Ectodermal cell (in vitro differentiated cells): Measurements from ENCODE around the gene NAV2.

Experiments
- H3K27ac ChIP-seq: 2 replicates; pipeline ENCODE4 v1.7.0; 2013; ENCODE audit warnings: mild to moderate bottlenecking, low read depth, low read length; ENCODE audit not compliant: insufficient read depth, poor library complexity, severe bottlenecking
- H3K27me3 ChIP-seq: 2 replicates; pipeline ENCODE4 v1.7.0; 2013; ENCODE audit warnings: mild to moderate bottlenecking, low read length; ENCODE audit not compliant: insufficient read depth, control insufficient read depth, poor library complexity, severe bottlenecking
- H3K36me3 ChIP-seq: one replicate; pipeline ENCODE4 v1.7.0; 2013; ENCODE audit warnings: low read length; ENCODE audit not compliant: control insufficient read depth, insufficient read depth
- H3K4me1 ChIP-seq: one replicate; pipeline ENCODE4 v1.7.0; 2013; ENCODE audit warnings: low read length; ENCODE audit not compliant: control insufficient read depth, insufficient read depth
- H3K4me3 ChIP-seq: 2 replicates; pipeline ENCODE4 v1.7.0; 2013; ENCODE audit warnings: low read depth, low read length, control low read depth; ENCODE audit not compliant: insufficient read depth
- H3K9me3 ChIP-seq: 2 replicates; pipeline ENCODE4 v1.7.0; 2013; ENCODE audit warnings: mild to moderate bottlenecking, low read length, moderate library complexity; ENCODE audit not compliant: control insufficient read depth
- WGBS, 2 experiments: methylation state at CpG; one replicate each; pipeline ENCODE4 v1.1.7; 2013; ENCODE audit warnings: missing lambda C conversion rate in 2 of 2; 5-methylcytosine and 5-hydroxymethylcytosine counted together

Gene NAV2

DNA sequence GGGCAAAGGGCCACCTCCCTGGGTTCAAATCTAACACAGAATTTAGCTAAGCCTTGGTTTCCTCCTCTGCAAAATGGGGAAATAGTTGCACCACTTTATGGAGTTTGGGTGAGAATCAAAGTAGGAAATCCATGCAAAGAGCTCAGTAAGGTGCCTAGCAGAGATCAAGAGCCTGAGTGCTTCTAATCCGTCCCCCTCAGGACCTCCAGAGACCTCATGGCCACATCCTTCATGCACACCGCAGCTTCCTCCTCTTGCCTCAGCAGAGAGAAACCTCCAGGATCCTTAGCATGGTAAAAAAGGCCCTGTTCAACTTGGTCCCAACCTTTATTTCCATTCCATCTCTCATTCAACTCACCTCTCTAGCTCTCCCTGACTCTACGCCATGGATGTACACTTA lies 37.8 kb upstream of the NAV2 start:
- no peak overlapping the region for H3K27ac ChIP-seq
- 92 to 96% methylated on average over 3 of the region's 3 CpGs for WGBS, 2 experiments
- H3K9me3 ChIP-seq: no peaks in the 10 kb centered on the region
- H3K4me1 ChIP-seq: peaks cover 32% of the 10 kb centered on the region
- no peaks in the 10 kb centered on the region for H3K27me3 ChIP-seq
- no peak overlapping the region for H3K4me3 ChIP-seq
- no peaks in the 10 kb centered on the region for H3K36me3 ChIP-seq

DNA sequence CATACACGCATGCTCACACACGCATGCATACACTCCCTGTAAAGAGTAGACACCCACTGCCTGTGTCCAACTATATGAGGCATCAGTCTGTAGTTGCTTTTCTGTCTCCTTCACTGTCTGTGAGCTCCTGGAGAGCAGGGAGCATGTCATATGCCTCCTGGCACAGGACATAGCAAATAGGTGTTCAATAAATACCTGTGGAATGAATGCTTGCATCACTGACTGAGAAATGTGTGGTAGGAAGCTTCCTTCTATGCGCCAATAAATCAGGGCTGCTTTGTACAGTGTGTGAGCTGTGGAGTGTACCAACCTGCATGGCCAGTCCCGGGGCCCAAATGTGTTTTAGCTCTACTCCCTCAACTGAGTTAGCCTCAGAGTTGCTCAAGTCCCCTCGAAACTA lies 37.2 kb upstream of the NAV2 start:
- H3K27me3 ChIP-seq: no peaks in the 10 kb centered on the region
- no peak overlapping the region for H3K4me3 ChIP-seq
- H3K36me3 ChIP-seq: no peaks in the 10 kb centered on the region
- H3K4me1 ChIP-seq: peaks cover 27% of the 10 kb centered on the region
- no peaks in the 10 kb centered on the region for H3K9me3 ChIP-seq
- H3K27ac ChIP-seq: no peak overlapping the region
- WGBS, 2 experiments: 92 to 99% methylated on average over 5 of the region's 5 CpGs

DNA sequence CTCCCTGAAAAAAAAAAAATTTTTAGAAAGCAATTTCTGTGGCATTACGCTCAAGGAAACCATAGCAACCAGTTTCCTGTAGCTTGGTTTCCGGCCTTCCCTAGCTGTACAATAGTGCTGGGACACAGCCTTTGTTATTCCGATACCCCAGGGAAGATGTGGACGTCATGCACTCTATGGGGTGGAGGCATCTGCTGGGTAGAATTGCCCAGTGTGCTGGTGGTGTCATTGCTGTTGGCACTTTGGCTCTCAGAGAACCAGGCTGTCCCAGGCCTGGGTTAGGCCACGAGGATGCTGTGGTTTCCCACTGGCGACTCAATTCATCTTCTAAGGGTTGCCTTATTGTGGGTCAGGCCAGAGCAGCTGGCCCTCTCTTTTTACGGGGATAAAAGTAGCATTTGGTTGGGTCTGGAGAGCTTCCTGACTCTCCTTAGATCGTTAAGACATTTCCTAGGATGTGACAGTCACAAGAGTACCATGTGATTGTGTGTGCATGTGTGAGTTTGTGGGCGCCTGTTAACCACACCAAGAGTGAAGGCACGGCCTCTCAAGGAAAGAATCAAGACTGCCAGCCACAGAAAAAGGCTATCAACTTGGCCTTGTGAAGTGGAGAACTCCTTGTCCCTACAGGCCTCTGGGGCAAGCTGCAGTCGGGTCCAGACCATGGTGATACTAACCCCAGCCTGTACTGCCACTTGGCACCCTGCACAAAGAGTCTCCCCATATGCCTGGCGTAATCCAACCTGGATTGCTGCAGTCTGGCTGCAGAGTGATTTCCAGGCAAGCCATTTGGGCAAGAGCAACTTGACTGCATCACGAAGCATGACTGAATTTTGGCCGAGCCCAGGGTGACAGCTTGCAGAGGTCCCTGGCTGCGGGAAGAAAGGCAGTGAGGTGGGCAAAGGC lies 35.9 kb upstream of the NAV2 start:
- Histone ChIP-seq H3K27me3 (no peaks in the 10 kb centered on the region), H3K4me1 (peaks cover 29% of the 10 kb centered on the region), H3K4me3 (no peak overlapping the region), H3K36me3 (no peaks in the 10 kb centered on the region), H3K27ac (no peak overlapping the region), H3K9me3 (no peaks in the 10 kb centered on the region)
- WGBS, 2 experiments: 76 to 78% methylated on average over 15 of the region's 15 CpGs

DNA sequence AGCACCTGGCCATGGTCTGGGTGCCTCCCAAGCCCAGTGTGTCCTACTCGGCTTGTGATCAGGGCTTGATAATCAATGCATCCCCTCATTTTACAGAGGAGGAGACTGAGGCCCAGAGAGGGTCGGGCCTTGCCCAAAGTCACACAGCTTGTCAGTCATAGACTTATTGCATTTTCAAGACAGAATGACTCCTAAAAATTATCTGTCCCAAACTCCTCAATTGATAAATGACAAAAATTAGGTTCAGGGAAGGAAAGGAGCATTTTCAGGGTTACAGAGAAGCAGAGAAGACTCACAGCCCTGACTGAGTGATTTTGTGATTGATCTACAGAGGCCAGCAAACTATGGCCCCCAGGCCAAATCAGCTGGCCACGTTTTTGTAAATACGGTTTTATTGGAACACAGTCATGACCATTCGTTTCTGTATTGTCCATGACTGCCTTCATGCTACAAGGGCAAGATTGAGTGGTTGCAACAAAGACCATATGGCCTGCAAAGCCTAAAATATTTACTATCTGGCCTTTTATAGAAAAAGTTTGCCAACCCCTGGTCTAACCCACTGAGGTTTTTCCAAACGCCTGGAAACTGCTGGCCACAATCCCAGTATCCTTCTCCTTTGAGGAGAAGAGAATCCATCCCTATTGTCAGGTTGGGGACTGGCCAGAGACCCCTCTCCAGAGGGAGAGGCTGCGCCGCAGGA lies 35.1 kb upstream of the NAV2 start:
- Histone ChIP-seq H3K36me3 (no peaks in the 10 kb centered on the region), H3K9me3 (no peaks in the 10 kb centered on the region), H3K27ac (no peak overlapping the region), H3K27me3 (no peaks in the 10 kb centered on the region), H3K4me3 (no peak overlapping the region), H3K4me1 (peaks cover 29% of the 10 kb centered on the region)
- 91 to 92% methylated on average over 8 of the region's 8 CpGs for WGBS, 2 experiments

DNA sequence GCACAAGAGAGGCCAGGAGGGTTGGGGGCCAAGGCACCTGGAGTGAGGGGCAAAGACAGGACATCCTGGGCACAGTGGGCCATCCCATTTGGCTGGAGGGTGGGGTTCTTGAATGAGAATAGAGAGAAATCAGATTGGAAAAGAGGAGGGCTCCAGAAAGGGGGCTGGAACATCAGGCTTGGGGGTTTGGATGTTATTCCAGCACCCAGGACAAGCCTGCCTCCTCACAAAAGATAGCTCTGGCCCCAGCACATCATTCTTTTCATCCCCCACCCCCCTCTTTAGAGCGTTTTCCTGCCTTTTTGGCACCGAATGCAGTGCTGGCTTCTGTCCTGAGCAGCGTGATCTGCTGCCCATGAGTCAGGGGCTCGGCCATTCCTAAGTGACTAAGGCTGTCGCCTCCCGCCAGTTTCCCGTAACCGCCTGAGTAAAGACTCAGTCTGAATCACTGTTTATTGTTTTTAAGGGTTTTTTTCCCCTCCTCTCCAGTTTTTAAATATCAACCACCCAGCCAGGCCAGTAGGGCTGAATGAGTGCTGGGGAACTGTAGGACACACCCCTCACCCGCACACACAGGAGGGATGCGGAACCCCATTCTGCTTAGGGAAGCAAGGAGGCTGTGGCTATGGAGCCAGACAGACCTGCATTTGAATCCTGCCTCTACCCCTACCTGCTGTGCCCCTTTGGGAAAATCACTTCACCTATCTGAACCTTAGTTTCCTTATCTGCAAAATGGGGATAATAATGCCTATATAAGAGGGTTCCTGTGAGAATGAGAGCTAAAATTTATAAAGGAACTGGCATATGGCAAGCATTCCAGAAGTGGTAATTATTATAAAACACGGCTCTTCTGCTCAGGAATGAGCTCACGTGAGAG lies 32.4 kb upstream of the NAV2 start:
- no peaks in the 10 kb centered on the region for H3K9me3 ChIP-seq
- H3K27me3 ChIP-seq: no peaks in the 10 kb centered on the region
- peak overlapping the region; percentile 8 for H3K27ac ChIP-seq
- 38 to 56% methylated on average over 12 of the region's 12 CpGs for WGBS, 2 experiments
- H3K4me3 ChIP-seq: no peak overlapping the region
- no peaks in the 10 kb centered on the region for H3K36me3 ChIP-seq
- H3K4me1 ChIP-seq: peaks cover 20% of the 10 kb centered on the region

DNA sequence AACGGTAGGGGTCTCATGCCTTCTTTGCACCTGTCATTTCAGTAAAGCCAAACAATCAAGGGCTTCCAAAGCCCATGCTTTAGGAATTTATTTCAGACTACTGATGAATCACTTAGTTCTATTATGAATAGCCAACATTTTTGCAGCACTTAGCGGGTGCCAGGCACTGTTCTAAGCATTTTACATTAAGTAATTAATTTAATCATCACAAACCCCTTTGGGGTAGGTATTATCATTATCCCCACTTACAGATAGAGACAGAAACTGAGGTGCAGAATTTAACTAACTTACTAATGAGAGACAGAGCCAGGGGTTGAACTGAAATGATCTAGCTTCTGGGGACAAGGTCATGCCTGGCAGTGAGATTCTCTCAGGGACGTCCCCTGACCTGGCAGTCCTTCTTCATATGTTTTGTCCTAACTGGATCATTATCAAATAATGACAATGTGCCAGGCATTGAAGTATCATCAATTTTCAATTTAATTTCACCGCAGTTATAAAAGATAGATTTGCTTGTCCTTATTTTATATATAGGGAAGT lies 31.7 kb upstream of the NAV2 start:
- H3K36me3 ChIP-seq: no peaks in the 10 kb centered on the region
- no peaks in the 10 kb centered on the region for H3K9me3 ChIP-seq
- no peak overlapping the region for H3K27ac ChIP-seq
- no peak overlapping the region for H3K4me3 ChIP-seq
- 89 to 96% methylated on average over 3 to 4 of the region's 4 CpGs for WGBS, 2 experiments
- H3K27me3 ChIP-seq: no peaks in the 10 kb centered on the region
- peaks cover 20% of the 10 kb centered on the region for H3K4me1 ChIP-seq

DNA sequence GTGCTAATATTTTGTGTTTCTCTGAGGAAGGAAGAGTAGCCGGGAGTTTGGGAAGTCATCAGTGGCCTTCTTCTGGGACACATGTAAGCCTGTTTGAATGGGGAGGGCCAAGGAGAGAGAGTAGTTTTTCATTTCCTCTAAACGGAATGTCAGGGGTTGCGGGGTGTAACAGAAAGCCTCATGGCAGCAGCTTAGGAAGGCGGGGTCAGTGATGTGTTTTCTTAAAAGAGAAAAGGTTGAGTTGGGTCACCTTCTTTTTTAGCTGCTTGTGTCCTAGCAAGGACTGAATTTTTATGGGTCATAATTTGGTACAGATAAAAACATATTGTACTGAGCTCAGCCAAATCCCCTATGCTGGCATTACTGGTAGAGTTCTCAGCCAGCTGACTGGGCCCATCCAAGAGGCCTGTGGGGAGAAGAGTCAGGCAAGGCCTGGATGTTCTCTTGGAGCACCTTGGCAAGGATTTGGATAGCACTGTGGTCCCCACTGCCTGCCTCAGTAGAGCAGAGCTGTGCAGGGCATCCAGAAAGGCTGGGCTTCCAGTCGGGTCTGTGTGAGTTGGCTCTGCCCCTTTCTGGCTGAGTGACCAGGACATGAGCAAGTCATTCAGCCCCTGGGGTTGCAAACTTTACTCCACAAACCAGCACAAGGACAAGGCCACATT lies 29.4 kb upstream of the NAV2 start:
- Histone ChIP-seq H3K4me3 (no peak overlapping the region), H3K27ac (no peak overlapping the region), H3K36me3 (no peaks in the 10 kb centered on the region), H3K9me3 (no peaks in the 10 kb centered on the region), H3K27me3 (no peaks in the 10 kb centered on the region), H3K4me1 (peaks cover 12% of the 10 kb centered on the region)
- 84 to 87% methylated on average over 5 of the region's 5 CpGs for WGBS, 2 experiments

DNA sequence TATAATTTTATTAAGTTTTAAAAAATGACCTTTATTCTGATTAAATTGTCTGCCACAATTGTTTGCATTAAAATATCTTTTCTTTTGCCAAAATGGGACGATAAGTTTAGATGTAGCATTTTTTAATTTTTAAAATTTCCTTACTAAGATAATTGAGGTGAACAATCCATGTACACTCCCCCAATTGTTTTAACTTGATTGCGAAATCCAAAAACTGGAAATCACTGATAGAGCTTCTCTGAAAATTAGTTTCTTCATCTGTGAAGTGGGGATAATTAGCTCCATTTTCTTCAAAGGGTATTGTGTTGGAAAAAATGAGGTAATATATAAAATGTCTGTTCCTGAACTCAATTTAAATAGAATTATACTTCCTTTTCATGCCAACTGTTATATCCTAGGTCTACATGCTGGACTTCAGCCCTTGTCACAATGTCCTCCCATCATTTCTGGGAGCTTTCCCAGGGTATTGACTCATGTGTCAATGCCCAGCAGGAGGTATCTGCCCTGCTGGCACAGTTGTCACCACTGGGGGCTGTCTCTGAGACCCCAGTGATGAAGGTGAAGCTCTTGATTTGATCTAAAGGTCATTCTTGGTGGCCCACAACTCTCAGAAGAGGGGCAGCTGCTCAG lies 28.7 kb upstream of the NAV2 start:
- H3K4me3 ChIP-seq: no peak overlapping the region
- peaks cover 12% of the 10 kb centered on the region for H3K4me1 ChIP-seq
- no peaks in the 10 kb centered on the region for H3K36me3 ChIP-seq
- WGBS, 2 experiments: 100% methylated on average over 1 to 2 of the region's 2 CpGs
- H3K27ac ChIP-seq: no peak overlapping the region
- no peaks in the 10 kb centered on the region for H3K9me3 ChIP-seq
- H3K27me3 ChIP-seq: no peaks in the 10 kb centered on the region

DNA sequence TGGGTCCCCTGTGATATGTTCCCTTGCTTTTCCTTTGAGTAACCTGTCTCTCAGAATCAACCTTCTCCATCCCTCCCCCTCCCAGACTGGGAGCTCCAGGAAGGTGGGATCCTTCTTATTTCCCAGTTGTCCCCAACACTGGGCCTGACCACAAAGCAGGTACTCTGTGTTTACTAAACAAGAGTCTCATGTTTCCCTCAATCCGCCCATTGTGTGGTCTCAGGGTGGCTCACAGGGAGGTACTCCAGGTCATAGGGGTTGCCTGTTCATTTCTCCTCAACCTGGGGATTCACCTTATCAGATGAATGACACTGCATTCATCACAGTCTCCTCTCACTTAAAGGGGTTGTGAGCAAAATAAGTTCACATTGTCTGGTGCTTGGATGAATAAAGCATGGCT lies 26.4 kb upstream of the NAV2 start:
- WGBS, 2 experiments: 76 to 94% methylated on average over 1 of the region's 1 CpG
- Histone ChIP-seq H3K4me1 (peaks cover 7% of the 10 kb centered on the region), H3K9me3 (no peaks in the 10 kb centered on the region), H3K27me3 (no peaks in the 10 kb centered on the region), H3K27ac (no peak overlapping the region), H3K4me3 (no peak overlapping the region), H3K36me3 (no peaks in the 10 kb centered on the region)
